Mucosa of stomach (tissue), 1 donor: ENCODE measurements around the gene BDKRB1.
"Not testable (repeated sequence)": the region's sequence is repeated elsewhere in the genome, so short reads cannot be mapped to it uniquely, and the experiment has no call there.

ENCODE experiments used
- H3K27me3 ChIP-seq: one replicate; pipeline ENCODE4 v1.7.0; 2013; ENCODE audit warnings: mild to moderate bottlenecking, low read length; ENCODE audit not compliant: control insufficient read depth, insufficient read depth
- H3K36me3 ChIP-seq: one replicate; pipeline ENCODE4 v1.7.0; 2013; ENCODE audit warnings: low read length; ENCODE audit not compliant: control insufficient read depth, insufficient read depth
- H3K4me1 ChIP-seq: one replicate; pipeline ENCODE4 v1.7.0; 2013; ENCODE audit warnings: mild to moderate bottlenecking, low read length; ENCODE audit not compliant: control insufficient read depth, insufficient read depth
- H3K4me3 ChIP-seq: one replicate; pipeline ENCODE4 v1.7.0; 2013; ENCODE audit warnings: low read length
- H3K9ac ChIP-seq: one replicate; pipeline ENCODE4 v1.7.0; 2013; ENCODE audit warnings: mild to moderate bottlenecking, low read length, moderate library complexity
- H3K9me3 ChIP-seq: one replicate; pipeline ENCODE4 v1.7.0; 2013; ENCODE audit warnings: mild to moderate bottlenecking, low read length, moderate library complexity; ENCODE audit not compliant: control insufficient read depth
- donor health status: Pancreatic carcinoma.

The BDKRB1 gene

DNA sequence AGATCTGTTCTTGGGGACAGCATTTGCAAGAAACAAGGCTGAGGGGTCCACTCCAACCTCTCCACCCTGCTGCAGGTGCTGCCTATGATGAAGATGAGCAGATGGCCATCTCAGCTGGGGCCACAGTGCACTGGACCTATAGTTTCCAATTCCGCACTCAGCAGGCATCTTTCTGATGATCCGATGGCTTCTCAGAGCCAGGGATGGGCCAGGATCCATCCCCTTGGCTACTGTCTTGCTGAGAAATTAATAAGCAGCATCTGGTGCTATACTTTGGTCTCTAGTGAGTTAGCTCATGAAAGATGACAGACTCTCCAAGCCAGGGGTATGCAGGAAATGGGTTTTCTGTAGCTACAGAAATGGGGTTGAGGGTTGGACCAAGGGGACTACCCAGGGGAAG, 18.4 kb upstream of the BDKRB1 start:
- H3K36me3 ChIP-seq, result no peaks in the 10 kb centered on the region
- no peak overlapping the region for H3K4me3 ChIP-seq
- no peaks in the 10 kb centered on the region for H3K27me3 ChIP-seq

DNA sequence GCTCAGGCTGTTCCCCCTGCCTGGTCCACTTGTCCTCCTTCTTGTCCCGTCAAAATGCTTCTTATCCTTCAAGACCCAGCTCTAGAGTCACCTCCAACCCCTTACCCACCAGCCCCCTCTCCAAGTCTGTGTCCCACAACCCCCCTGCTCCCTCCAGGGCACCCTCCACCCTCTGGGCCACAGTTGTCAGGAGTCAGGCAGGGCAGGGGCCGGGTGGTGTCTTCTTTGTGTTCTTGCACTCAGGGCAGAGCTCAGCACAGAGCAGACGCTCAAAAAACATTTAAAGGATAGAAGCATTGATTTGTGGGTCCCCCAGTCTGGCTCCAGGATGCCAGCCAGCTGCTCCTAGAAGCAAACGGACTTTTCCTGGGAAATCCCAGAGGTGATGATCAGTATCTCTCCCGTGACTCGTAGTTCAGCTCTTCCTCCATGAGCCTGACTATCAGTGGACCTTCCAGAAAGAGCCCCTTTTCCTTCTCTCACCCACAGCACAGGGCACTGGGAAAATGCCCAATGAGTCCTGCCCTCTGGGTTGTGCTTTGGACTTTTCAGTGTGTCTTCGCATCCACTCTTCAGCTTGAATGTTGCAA, 17.2 kb upstream of the BDKRB1 start:
- Histone ChIP-seq H3K36me3 (no peaks in the 10 kb centered on the region), H3K4me3 (no peak overlapping the region), H3K9ac (no peak overlapping the region)

More for the DNA sequence above, 18.4 kb upstream of the BDKRB1 start:
- Histone ChIP-seq H3K4me1 (peaks cover 21% of the 10 kb centered on the region), H3K9me3 (no peaks in the 10 kb centered on the region), H3K9ac (no peak overlapping the region)

DNA sequence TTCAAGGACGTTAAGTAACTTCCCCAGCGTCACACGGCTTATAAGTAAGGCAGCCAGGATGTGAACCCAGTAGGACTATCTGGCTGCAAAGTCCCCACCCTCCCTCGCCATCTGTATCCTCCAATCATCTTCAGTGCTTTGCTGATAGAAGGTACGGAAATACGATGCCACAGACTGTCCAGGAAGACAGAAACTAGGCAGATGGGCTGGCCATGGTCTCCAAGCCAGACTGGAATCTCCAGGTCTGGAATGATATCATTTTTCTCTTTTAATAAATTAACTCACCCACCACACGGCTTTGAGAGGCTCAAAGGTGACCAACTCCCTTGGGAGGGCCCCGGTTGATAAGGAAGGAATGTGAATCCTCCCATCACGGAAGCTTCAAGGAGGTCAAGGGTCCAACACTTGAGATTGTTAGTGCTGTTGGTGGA, 16.3 kb upstream of the BDKRB1 start:
- H3K4me1 ChIP-seq, result peaks cover 21% of the 10 kb centered on the region
- H3K9me3 ChIP-seq, result no peaks in the 10 kb centered on the region
- no peak overlapping the region for H3K9ac ChIP-seq
- no peaks in the 10 kb centered on the region for H3K36me3 ChIP-seq
- H3K27me3 ChIP-seq, result no peaks in the 10 kb centered on the region
- no peak overlapping the region for H3K4me3 ChIP-seq

More for the DNA sequence above, 17.2 kb upstream of the BDKRB1 start:
- Histone ChIP-seq H3K9me3 (no peaks in the 10 kb centered on the region), H3K4me1 (peaks cover 21% of the 10 kb centered on the region), H3K27me3 (no peaks in the 10 kb centered on the region)

DNA sequence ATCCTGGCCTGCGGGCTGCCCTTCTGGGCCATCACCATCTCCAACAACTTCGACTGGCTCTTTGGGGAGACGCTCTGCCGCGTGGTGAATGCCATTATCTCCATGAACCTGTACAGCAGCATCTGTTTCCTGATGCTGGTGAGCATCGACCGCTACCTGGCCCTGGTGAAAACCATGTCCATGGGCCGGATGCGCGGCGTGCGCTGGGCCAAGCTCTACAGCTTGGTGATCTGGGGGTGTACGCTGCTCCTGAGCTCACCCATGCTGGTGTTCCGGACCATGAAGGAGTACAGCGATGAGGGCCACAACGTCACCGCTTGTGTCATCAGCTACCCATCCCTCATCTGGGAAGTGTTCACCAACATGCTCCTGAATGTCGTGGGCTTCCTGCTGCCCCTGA, 15.4 kb upstream of the BDKRB1 start:
- H3K9me3 ChIP-seq, result no peaks in the 10 kb centered on the region
- H3K9ac ChIP-seq, result no peak overlapping the region
- H3K4me3 ChIP-seq, result no peak overlapping the region
- no peaks in the 10 kb centered on the region for H3K27me3 ChIP-seq
- no peaks in the 10 kb centered on the region for H3K36me3 ChIP-seq
- peaks cover 21% of the 10 kb centered on the region for H3K4me1 ChIP-seq

DNA sequence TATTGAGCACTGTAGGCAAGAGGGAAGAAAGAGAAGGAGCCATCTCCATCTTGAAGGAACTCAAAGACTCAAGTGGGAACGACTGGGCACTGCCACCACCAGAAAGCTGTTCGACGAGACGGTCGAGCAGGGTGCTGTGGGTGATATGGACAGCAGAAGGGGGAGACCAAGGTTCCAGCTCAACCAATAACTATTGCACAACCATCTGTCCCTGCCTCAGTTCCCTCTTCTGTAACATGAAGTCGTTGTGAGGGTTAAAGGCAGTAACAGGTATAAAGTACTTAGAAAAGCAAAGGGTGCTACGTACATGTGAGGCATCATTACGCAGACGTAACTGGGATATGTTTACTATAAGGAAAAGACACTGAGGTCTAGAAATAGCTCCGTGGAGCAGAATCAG, 13.9 kb upstream of the BDKRB1 start:
- no peak overlapping the region for H3K9ac ChIP-seq
- H3K9me3 ChIP-seq, result no peaks in the 10 kb centered on the region
- no peak overlapping the region for H3K4me3 ChIP-seq
- H3K36me3 ChIP-seq, result no peaks in the 10 kb centered on the region
- no peaks in the 10 kb centered on the region for H3K27me3 ChIP-seq
- peaks cover 21% of the 10 kb centered on the region for H3K4me1 ChIP-seq

DNA sequence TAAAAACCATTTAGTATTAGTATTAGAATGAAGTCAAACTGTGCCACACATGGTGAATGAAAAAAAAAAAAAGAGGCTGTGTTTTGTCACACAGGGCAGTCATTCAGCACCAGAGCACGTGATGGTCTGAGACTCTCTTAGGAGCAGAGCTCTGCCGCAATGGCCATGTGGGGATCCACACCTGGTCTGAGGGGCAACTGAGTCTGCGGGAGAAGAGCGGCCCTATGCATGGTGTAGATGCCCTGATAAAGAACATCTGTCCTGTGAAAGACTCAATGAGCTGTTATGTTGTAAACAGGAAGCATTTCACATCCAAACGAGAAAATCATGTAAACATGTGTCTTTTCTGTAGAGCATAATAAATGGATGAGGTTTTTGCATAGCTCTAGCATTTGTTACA, 12.2 kb upstream of the BDKRB1 start:
- H3K4me1 ChIP-seq, result peaks cover 16% of the 10 kb centered on the region
- no peaks in the 10 kb centered on the region for H3K27me3 ChIP-seq
- H3K4me3 ChIP-seq, result no peak overlapping the region

DNA sequence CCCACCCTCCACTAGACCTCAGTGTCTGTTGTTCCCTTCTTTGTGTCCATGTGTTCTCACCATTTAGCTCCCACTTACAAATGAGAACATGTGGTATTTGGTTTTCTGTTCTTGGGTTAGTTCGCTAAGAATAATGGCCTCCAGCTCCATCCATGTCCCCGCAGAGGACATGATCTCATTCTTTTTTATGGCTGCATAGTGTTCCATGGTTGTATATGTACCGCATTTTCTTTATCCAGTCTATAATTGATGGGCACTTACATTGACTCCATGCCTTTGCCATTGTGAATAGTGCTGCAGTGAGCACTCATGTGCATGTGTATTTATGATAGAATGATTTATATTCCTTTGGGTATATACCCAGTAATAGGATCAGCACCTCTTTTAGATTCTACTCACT, 10.9 kb upstream of the BDKRB1 start:
- not testable (repeated sequence) for H3K9ac ChIP-seq, H3K4me1 ChIP-seq, H3K9me3 ChIP-seq, H3K27me3 ChIP-seq, H3K4me3 ChIP-seq, H3K36me3 ChIP-seq

More for the DNA sequence above, 12.2 kb upstream of the BDKRB1 start:
- Histone ChIP-seq H3K9ac (no peak overlapping the region), H3K36me3 (no peaks in the 10 kb centered on the region), H3K9me3 (no peaks in the 10 kb centered on the region)

DNA sequence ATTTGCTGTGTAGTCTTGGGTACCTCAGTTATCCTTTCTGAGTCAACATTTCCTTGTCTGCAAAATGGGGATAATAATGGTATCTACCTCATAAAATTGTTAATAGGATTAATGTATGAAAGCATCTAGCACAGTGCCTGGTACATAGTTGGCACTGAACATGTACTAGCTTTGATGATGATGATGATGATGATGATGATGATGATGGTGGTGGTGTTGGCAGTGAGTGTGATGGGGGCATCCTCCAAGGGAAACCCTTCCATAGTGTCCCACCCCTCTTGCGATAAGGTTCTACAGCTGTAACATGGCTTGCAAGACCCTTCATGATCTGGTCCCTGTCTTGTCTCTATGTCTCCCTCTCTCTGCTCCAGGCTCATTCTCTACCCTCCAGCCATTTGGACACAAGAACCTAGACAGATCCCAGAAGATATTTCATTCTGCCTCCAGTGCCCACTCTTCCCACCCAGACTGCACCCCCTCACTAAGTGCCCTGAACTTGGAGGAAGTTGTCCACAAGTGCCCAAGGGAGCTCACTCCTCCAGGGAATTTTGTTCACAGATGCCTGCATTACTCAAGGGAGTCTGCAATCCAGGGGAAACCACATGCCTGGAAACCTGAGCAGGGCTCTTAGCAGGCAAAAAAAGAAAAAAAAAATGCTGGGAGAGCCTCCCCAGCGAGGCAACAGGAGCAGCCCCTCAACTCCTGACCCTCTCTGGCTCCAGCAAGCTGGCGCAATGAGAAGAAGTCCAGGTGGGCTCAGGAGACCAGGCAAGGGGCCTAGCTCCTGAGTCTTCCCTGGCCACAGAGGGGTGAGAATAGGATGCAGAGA, 10.1 kb upstream of the BDKRB1 start:
- H3K9ac ChIP-seq, result no peak overlapping the region

DNA sequence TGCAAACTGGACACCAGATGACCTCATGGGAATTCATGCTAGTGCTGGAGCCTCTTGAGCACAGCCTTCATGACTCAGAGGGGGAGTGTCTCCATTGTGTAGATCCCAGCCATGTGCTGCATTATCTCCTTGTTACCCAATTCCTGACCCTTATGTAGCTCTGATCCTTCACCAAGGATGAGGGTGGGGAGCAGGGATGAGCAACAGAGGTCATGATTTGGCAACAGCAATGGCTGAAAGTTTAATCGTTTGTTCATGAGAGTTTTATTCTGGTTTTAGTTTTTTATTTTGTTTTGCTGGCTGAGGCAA, 9.5 kb upstream of the BDKRB1 start:
- Histone ChIP-seq H3K9ac (no peak overlapping the region), H3K4me1 (no peaks in the 10 kb centered on the region), H3K9me3 (no peaks in the 10 kb centered on the region), H3K4me3 (no peak overlapping the region), H3K36me3 (no peaks in the 10 kb centered on the region), H3K27me3 (no peaks in the 10 kb centered on the region)

More for the DNA sequence above, 10.1 kb upstream of the BDKRB1 start:
- Histone ChIP-seq H3K27me3 (no peaks in the 10 kb centered on the region), H3K36me3 (no peaks in the 10 kb centered on the region), H3K4me3 (no peak overlapping the region), H3K4me1 (no peaks in the 10 kb centered on the region), H3K9me3 (no peaks in the 10 kb centered on the region)

DNA sequence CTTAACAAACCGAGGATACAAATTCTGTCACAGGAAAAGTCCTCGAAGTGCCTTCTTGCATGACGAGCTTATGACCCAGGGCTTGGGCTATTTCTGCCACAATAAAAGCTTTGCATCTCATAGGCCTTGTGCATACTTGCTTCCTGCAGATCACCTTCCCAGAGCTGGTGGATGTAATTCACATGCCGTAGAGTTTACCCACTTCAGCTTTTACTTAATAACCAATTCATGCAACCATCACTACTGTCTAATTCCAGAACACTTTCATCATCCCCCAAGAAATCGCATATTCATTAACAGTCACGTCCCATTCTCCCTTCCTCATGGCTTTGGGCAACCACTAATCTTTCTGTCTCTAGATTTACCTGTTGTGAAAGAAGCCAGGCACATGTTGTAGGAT, 9.0 kb upstream of the BDKRB1 start:
- Histone ChIP-seq H3K27me3 (no peaks in the 10 kb centered on the region), H3K36me3 (no peaks in the 10 kb centered on the region), H3K9ac (no peak overlapping the region), H3K4me1 (peaks cover 4% of the 10 kb centered on the region), H3K4me3 (no peak overlapping the region), H3K9me3 (no peaks in the 10 kb centered on the region)

DNA sequence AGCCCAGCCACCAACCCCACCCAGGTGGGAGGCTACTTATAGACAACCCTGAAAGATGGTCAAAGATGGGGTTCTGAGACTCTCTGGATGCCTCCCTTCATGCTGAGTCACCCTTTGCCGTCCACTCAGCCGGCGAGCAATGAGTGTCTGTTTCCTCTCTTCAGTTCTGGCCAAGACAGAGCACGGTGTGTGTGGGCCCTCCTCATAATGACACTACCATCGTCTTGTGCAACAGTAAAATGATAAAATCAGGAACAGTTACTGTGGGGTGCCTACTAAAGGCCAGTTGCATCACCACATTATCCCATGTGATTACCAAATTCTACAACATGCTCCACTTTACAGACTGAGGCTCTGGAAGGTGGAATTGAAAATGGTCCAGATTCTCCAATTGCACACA, 7.0 kb upstream of the BDKRB1 start:
- Histone ChIP-seq H3K4me3 (no peak overlapping the region), H3K36me3 (no peaks in the 10 kb centered on the region), H3K27me3 (no peaks in the 10 kb centered on the region), H3K9me3 (no peaks in the 10 kb centered on the region), H3K4me1 (peaks cover 17% of the 10 kb centered on the region), H3K9ac (no peak overlapping the region)

DNA sequence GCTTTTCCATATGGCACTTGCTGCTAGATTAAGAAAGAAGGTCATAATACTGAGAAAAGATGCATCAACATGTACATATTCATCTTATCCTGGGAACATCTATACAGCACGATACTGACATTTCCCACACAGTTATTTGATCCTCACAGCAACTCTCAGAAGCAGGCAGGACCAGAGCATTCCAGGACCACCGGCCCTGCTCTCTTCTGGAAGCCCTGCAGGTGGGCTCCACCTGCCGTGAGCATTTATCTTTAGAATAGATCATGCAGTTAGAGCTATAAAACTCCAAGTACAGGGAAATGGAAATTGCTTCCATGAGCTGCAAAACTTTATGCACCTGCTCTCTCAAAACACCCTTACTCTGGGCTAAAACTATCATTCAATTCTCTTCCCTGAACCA, 5.5 kb upstream of the BDKRB1 start:
- Histone ChIP-seq H3K9ac (no peak overlapping the region), H3K9me3 (no peaks in the 10 kb centered on the region), H3K4me3 (no peak overlapping the region), H3K27me3 (no peaks in the 10 kb centered on the region), H3K4me1 (peaks cover 17% of the 10 kb centered on the region), H3K36me3 (no peaks in the 10 kb centered on the region)
